Measurements from ENCODE around the gene FNBP1. TPM values are rescaled to one million over a fixed set of nuclear protein-coding genes. Genes with fewer than 3 reads are reported as not detected.

Gene FNBP1
- total and polyA plus RNA-seq, 2 donors (not counting 1 experiment from before 2014, with no cell fraction given) = 42.9 to 318 TPM

DNA sequence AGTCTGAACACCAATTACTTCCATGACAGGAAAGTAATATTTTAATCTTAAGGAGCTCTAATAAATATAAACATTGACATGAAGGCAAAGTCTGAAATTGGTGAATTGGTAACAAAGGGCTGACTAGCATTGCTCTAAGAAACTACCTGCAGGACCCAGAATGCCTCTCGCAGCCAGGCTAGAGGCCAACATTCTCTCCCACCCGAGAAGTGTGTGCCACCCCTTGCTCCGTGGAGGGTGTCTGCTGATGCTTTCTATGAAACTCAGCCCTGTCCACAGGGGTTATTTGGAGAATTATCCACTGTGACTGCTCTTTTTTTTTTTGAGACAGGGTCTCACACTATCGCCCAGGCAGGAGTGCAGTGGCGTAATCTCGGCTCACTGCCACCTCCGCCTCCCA, 126.3 kb downstream of the FNBP1 start:
- intact Hi-C loops (cut with micrococcal nuclease) = no loop called here
- Histone ChIP-seq H3K9me3 (ENCODE audit: control extremely low read depth in 1 of 3, control insufficient read depth in 2 of 3, insufficient read depth in 1 of 3, low read length in 2 of 3) (no peaks in the 10 kb centered on the region), H3K27me3 (replicated peaks in 1 of 4; ENCODE audit: control extremely low read depth in 1 of 4, control insufficient read depth in 3 of 4, insufficient read depth in 4 of 4, low read length in 3 of 4) (no peaks in the 10 kb centered on the region), H3K27ac (ENCODE audit: low read length in 2 of 2) (no peak overlapping the region), H3K4me3 (ENCODE audit: control extremely low read depth in 1 of 5, extremely low read depth in 1 of 5, insufficient read depth in 1 of 5, low read depth in 2 of 5, low read length in 4 of 5) (no peak overlapping the region), H2AFZ (ENCODE audit: insufficient read depth, low read depth, low read length, poor library complexity, severe bottlenecking) (no peak overlapping the region), H3K79me2 (ENCODE audit: control insufficient read depth, insufficient read depth, low read length) (peaks cover 50% of the 10 kb centered on the region), H3K9ac (ENCODE audit: low read length) (no peak overlapping the region), H3K4me1 (ENCODE audit: control insufficient read depth in 2 of 2, insufficient read depth in 2 of 2, low read length in 2 of 2) (peaks cover 7 to 14% of the 10 kb centered on the region in 2 donors), H4K20me1 (ENCODE audit: control insufficient read depth, insufficient read depth, low read length, poor library complexity, severe bottlenecking) (peaks cover 6% of the 10 kb centered on the region), H3K4me2 (replicated peaks; ENCODE audit: low read depth, low read length, poor library complexity, severe bottlenecking) (no peak overlapping the region), H3K36me3 (replicated peaks in 1 of 2; ENCODE audit: control extremely low read depth in 1 of 2, control insufficient read depth in 1 of 2, extremely low read depth in 1 of 2, insufficient read depth in 2 of 2, low read length in 1 of 2) (peaks cover 0 to 45% of the 10 kb centered on the region in 2 experiments)
- TF ChIP-seq, protein P1, sequence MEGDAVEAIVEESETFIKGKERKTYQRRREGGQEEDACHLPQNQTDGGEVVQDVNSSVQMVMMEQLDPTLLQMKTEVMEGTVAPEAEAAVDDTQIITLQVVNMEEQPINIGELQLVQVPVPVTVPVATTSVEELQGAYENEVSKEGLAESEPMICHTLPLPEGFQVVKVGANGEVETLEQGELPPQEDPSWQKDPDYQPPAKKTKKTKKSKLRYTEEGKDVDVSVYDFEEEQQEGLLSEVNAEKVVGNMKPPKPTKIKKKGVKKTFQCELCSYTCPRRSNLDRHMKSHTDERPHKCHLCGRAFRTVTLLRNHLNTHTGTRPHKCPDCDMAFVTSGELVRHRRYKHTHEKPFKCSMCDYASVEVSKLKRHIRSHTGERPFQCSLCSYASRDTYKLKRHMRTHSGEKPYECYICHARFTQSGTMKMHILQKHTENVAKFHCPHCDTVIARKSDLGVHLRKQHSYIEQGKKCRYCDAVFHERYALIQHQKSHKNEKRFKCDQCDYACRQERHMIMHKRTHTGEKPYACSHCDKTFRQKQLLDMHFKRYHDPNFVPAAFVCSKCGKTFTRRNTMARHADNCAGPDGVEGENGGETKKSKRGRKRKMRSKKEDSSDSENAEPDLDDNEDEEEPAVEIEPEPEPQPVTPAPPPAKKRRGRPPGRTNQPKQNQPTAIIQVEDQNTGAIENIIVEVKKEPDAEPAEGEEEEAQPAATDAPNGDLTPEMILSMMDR (IDR thresholded peaks at IDR 0.05) = no peak
- no peak for TF ChIP-seq EZH2 (IDR thresholded peaks at IDR 0.05; ENCODE audit: borderline replicate concordance, insufficient read depth, low read depth, low read length, poor library complexity, severe bottlenecking)
- Mint-ChIP-seq H3K27ac (no peak overlapping the region), H3K4me1 (peaks cover 26% of the 10 kb centered on the region), H3K9me3 (ENCODE audit: insufficient read depth) (no peaks in the 10 kb centered on the region), H3K4me3 (no peak overlapping the region), H3K27me3 (no peaks in the 10 kb centered on the region)
- WGBS (ENCODE audit: insufficient coverage) = 97% methylated on average over 7 of the region's 7 CpGs
- ChIA-PET CTCF (interaction anchor here (0.8 to 1.0 kb wide), 2 partner anchors 10 to 15 kb away, joined by 3 to 5 read pairs; no protein-coding TSS in a partner anchor), POLR2A (interaction anchor here (0.7 kb wide), 2 partner anchors 26 to 135 kb away, joined by 3 to 4 read pairs; no protein-coding TSS in a partner anchor)
- ATAC-seq (ENCODE audit: low read depth) = no peak
- no peak for DNase-seq

DNA sequence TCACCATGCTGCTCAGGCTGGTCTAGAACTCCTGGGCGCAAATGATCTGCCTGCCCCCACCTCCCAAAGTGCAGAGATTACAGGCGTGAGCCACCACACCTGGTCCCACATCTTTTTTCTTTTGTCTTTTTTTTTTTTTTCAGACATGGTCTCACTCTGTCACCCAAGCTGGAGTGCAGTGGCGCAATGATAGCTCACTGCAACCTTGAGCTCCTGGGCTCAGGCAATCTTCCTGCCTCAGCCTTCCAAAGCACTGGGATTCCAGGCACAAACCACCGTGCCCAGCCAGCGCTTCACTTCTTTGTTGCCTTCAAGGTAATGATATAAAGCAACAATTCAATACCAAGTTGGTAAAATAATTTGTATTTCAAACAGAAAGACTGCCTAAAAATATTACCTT, 128.9 kb downstream of the FNBP1 start:
- H3K36me3 ChIP-seq (replicated peaks in 1 of 2; ENCODE audit: control extremely low read depth in 1 of 2, control insufficient read depth in 1 of 2, extremely low read depth in 1 of 2, insufficient read depth in 2 of 2, low read length in 1 of 2) = peaks cover 0 to 50% of the 10 kb centered on the region in 2 experiments
- H3K9me3 ChIP-seq (ENCODE audit: control extremely low read depth in 1 of 3, control insufficient read depth in 2 of 3, insufficient read depth in 1 of 3, low read length in 2 of 3) = no peaks in the 10 kb centered on the region
- H3K79me2 ChIP-seq (ENCODE audit: control insufficient read depth, insufficient read depth, low read length) = peaks cover 49% of the 10 kb centered on the region
- POLR2A ChIA-PET = no interaction called here
- ATAC-seq (ENCODE audit: low read depth) (no peak), DNase-seq (no peak)
- H3K4me3 ChIP-seq (ENCODE audit: control extremely low read depth in 1 of 5, extremely low read depth in 1 of 5, insufficient read depth in 1 of 5, low read depth in 2 of 5, low read length in 4 of 5) = no peak overlapping the region
- no peak overlapping the region for H3K27ac ChIP-seq (ENCODE audit: low read length in 2 of 2)
- CTCF ChIA-PET = interaction anchor here (1.0 to 2.4 kb wide), 5 partner anchors 9 to 184 kb away, joined by 3 to 8 read pairs (median 3); no protein-coding TSS in a partner anchor
- H3K9ac ChIP-seq (ENCODE audit: low read length) = no peak overlapping the region
- peaks cover 4 to 7% of the 10 kb centered on the region in 2 donors for H3K4me1 ChIP-seq (ENCODE audit: control insufficient read depth in 2 of 2, insufficient read depth in 2 of 2, low read length in 2 of 2)
- H3K27me3 Mint-ChIP-seq = no peaks in the 10 kb centered on the region
- peaks cover 6% of the 10 kb centered on the region for H4K20me1 ChIP-seq (ENCODE audit: control insufficient read depth, insufficient read depth, low read length, poor library complexity, severe bottlenecking)
- peaks cover 13% of the 10 kb centered on the region for H3K4me1 Mint-ChIP-seq
- intact Hi-C loops (cut with micrococcal nuclease) = no loop called here
- TF ChIP-seq EZH2 (IDR thresholded peaks at IDR 0.05; ENCODE audit: borderline replicate concordance, insufficient read depth, low read depth, low read length, poor library complexity, severe bottlenecking) = no peak
- TF ChIP-seq, protein P1 (IDR thresholded peaks at IDR 0.05) = no peak
- H3K9me3 Mint-ChIP-seq (ENCODE audit: insufficient read depth) = no peaks in the 10 kb centered on the region
- no peak overlapping the region for H2AFZ ChIP-seq (ENCODE audit: insufficient read depth, low read depth, low read length, poor library complexity, severe bottlenecking)
- H3K4me2 ChIP-seq (replicated peaks; ENCODE audit: low read depth, low read length, poor library complexity, severe bottlenecking) = no peak overlapping the region
- 100% methylated on average over 4 of the region's 5 CpGs for WGBS (ENCODE audit: insufficient coverage)
- no peak overlapping the region for H3K4me3 Mint-ChIP-seq
- no peak overlapping the region for H3K27ac Mint-ChIP-seq
- no peaks in the 10 kb centered on the region for H3K27me3 ChIP-seq (replicated peaks in 1 of 4; ENCODE audit: control extremely low read depth in 1 of 4, control insufficient read depth in 3 of 4, insufficient read depth in 4 of 4, low read length in 3 of 4)

All from B cell (primary cell).